Measurements from ENCODE around the gene OPCML. TPM values are rescaled to one million over a fixed set of nuclear protein-coding genes. Genes with fewer than 3 reads are reported as not detected.

OPCML gene
- total RNA-seq, 1 donor from 2014 or later = 4.1 TPM

GRCh38 chr11:132367293-132367692, 1165.0 kb downstream of the OPCML start:
- Mint-ChIP-seq H3K4me3 (ENCODE audit: unreplicated experiment) (no peak overlapping the region), H3K4me1 (ENCODE audit: unreplicated experiment) (peaks cover 6% of the 10 kb centered on the region), H3K27ac (ENCODE audit: unreplicated experiment) (no peak overlapping the region), H3K27me3 (ENCODE audit: unreplicated experiment) (no peaks in the 10 kb centered on the region), H3K36me3 (ENCODE audit: low read depth, unreplicated experiment) (no peaks in the 10 kb centered on the region), H3K9me3 (ENCODE audit: unreplicated experiment) (no peaks in the 10 kb centered on the region)
- no peak for DNase-seq (ENCODE audit: low spot score)
- TF ChIP-seq CTCF (IDR thresholded peaks at IDR 0.05; ENCODE audit: unreplicated experiment) = no peak

DNA sequence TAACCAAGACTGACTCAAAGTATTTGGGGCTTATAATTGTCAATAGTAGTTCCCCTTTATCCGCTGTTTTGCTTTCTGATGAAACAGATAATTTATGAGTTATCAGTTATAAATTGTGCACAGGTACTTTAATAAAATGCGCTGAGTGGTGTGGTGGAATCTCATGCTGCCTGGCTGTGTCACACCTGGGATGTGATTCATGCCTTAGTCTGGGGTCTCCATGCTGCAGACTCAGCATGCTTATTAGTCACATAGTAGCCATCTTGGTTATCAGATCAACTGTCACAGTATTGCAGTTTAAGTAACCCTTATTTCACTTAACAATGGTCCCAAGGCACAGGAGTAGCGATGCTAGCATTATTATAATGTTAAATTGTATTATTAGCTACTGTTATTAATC, 1166.7 kb downstream of the OPCML start:
- Mint-ChIP-seq H3K4me3 (ENCODE audit: unreplicated experiment) (no peak overlapping the region), H3K27me3 (ENCODE audit: unreplicated experiment) (no peaks in the 10 kb centered on the region), H3K36me3 (ENCODE audit: low read depth, unreplicated experiment) (no peaks in the 10 kb centered on the region), H3K4me1 (ENCODE audit: unreplicated experiment) (peaks cover 12% of the 10 kb centered on the region), H3K9me3 (ENCODE audit: unreplicated experiment) (no peaks in the 10 kb centered on the region), H3K27ac (ENCODE audit: unreplicated experiment) (no peak overlapping the region)
- no peak for DNase-seq (ENCODE audit: low spot score)
- no peak for TF ChIP-seq CTCF (IDR thresholded peaks at IDR 0.05; ENCODE audit: unreplicated experiment)
